Naive thymus-derived CD4-positive, alpha-beta T cell (primary cell): ENCODE measurements around the gene ALPL. TPM values are rescaled to one million over a fixed set of nuclear protein-coding genes. Genes with fewer than 3 reads are reported as not detected.

ENCODE experiments used
- ATAC-seq: fragments of 150-1000 bp; cut with Tn5 transposase; 2 replicates; pipeline ENCODE4 v1.10.0; 2021; ENCODE audit warnings: mild to moderate bottlenecking, moderate library complexity
- CTCF ChIA-PET: fragments of 350-600 bp; sonication (Branson Sonifier 250); formaldehyde crosslinking; loops from one replicate; lab custom pipeline; 2021; ENCODE audit warnings: antibody characterized with exemption; lab: Charles Lee
- POLR2A ChIA-PET: fragments of 350-600 bp; sonication (Branson Sonifier 250); formaldehyde crosslinking; loops from one replicate; lab custom pipeline; 2021; ENCODE audit warnings: antibody characterized with exemption, inconsistent platforms; lab: Charles Lee
- DNase-seq, 9 donors: peaks; one replicate each; pipeline versions ENCODE4 v3.0.0 to v3.0.0-alpha.2; 2020 to 2022; ENCODE audit warnings: mixed read lengths in 1 of 9
- H3K27ac ChIP-seq: one replicate; pipeline ENCODE4 v1.7.0; 2013; ENCODE audit warnings: mild to moderate bottlenecking, low read depth, low read length, moderate library complexity
- H3K27me3 ChIP-seq, 2 donors: one replicate each; pipeline ENCODE4 v1.7.0; 2013; ENCODE audit warnings: low read length in 2 of 2, mild to moderate bottlenecking in 2 of 2, moderate library complexity in 2 of 2; ENCODE audit not compliant: control insufficient read depth in 2 of 2, insufficient read depth in 2 of 2
- H3K36me3 ChIP-seq, 3 experiments: 1 replicate in 2 of 3; 2 replicates in 1 of 3; pipeline ENCODE4 v1.7.0; 2013; ENCODE audit warnings: low read length in 3 of 3, mild to moderate bottlenecking in 3 of 3, moderate library complexity in 1 of 3; ENCODE audit not compliant: insufficient read depth in 3 of 3, control insufficient read depth in 2 of 3
- H3K4me1 ChIP-seq, 2 donors: one replicate each; pipeline ENCODE4 v1.7.0; 2013; ENCODE audit warnings: low read length in 2 of 2, mild to moderate bottlenecking in 2 of 2, moderate library complexity in 1 of 2; ENCODE audit not compliant: control insufficient read depth in 2 of 2, insufficient read depth in 2 of 2
- H3K4me3 ChIP-seq: 2 replicates; pipeline ENCODE4 v1.7.0; 2013; ENCODE audit warnings: mild to moderate bottlenecking, low read length
- H3K9me3 ChIP-seq, 3 experiments: 1 replicate in 2 of 3; 2 replicates in 1 of 3; pipeline ENCODE4 v1.7.0; 2013; ENCODE audit warnings: low read length in 3 of 3; ENCODE audit not compliant: control insufficient read depth in 2 of 3
- H3K27ac Mint-ChIP-seq, 9 donors: one replicate each; pipeline ENCODE4 v1.8.0; 2020 to 2022; ENCODE audit warnings: mixed read lengths in 9 of 9, mild to moderate bottlenecking in 8 of 9, moderate library complexity in 5 of 9, inconsistent platforms in 2 of 9
- H3K27me3 Mint-ChIP-seq, 5 donors: one replicate each; pipeline ENCODE4 v1.8.0; 2021 to 2022; ENCODE audit warnings: mixed read lengths in 5 of 5, mild to moderate bottlenecking in 1 of 5
- H3K36me3 Mint-ChIP-seq, 5 donors: one replicate each; pipeline ENCODE4 v1.8.0; 2020 to 2022; ENCODE audit warnings: mixed read lengths in 5 of 5, mild to moderate bottlenecking in 3 of 5, inconsistent platforms in 1 of 5
- H3K4me1 Mint-ChIP-seq, 7 donors: one replicate each; pipeline ENCODE4 v1.8.0; 2020 to 2022; ENCODE audit warnings: mixed read lengths in 7 of 7, mild to moderate bottlenecking in 3 of 7, inconsistent platforms in 1 of 7
- H3K4me3 Mint-ChIP-seq, 10 donors: one replicate each; pipeline ENCODE4 v1.8.0; 2020 to 2022; ENCODE audit warnings: mild to moderate bottlenecking in 10 of 10, mixed read lengths in 10 of 10, moderate library complexity in 6 of 10, inconsistent platforms in 2 of 10
- H3K9me3 Mint-ChIP-seq, 11 donors: one replicate each; pipeline ENCODE4 v1.8.0; 2020 to 2022; ENCODE audit warnings: mixed read lengths in 11 of 11, mild to moderate bottlenecking in 4 of 11, inconsistent platforms in 1 of 11, moderate library complexity in 1 of 11
- intact Hi-C, 2 donors: fragments of 100-400 bp; cut with micrococcal nuclease; formaldehyde crosslinking; loops; one replicate each; pipeline ENCODE4 v1.15.1; 2023
- polyA plus RNA-seq, 2 donors: library from polyadenylated mRNA; unstranded; fragments of 300-500 nt; fragmentation: Illumina TruSeq; gene quantifications; one replicate each; pipeline ENCODE4 v1.2.3, GENCODE V29; 2021
- total RNA-seq, 6 experiments: library from RNA in 5 of 6; stranded (reverse) in 5 of 6; gene quantifications; 1 replicate in 5 of 6; 2 replicates in 1 of 6; pipeline ENCODE4 v1.2.3 and lab custom pipeline; 2021 to 2026

Gene ALPL
- total and polyA plus RNA-seq, 7 experiments from 2014 or later = not detected

DNA sequence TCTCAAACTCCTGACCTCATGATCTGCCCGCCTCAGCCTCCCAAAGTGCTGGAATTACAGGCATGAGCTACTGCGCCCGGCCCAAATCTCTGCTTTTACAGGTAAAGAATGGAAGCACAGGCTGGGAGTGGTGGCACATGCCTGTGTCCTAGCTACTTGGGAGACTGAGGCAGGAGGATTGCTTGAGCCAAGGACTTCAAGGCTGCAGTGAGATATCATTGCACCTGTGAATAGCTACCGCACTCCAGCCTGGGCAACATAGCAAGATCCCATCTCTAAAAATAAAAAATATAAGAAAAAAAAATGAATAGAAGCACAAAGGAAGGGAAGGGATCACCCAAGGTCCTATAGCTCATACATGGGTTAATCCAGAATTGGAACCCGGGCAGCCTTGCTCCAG is 15.0 kb downstream of the ALPL start:
- CTCF ChIA-PET = no interaction called here
- no peaks in the 10 kb centered on the region for H3K9me3 ChIP-seq
- H3K36me3 ChIP-seq = no peaks in the 10 kb centered on the region
- POLR2A ChIA-PET = no interaction called here
- Mint-ChIP-seq H3K27ac (no peak overlapping the region), H3K27me3 (peaks cover 0 to 7% (median 0%) of the 10 kb centered on the region in 5 donors), H3K4me1 (peaks cover 0 to 3% (median 0%) of the 10 kb centered on the region in 7 donors), H3K36me3 (no peaks in the 10 kb centered on the region), H3K4me3 (no peak overlapping the region), H3K9me3 (no peaks in the 10 kb centered on the region)
- intact Hi-C loops = no loop called here
- H3K27me3 ChIP-seq = no peaks in the 10 kb centered on the region
- no peak overlapping the region for H3K4me3 ChIP-seq
- ATAC-seq (no peak), DNase-seq (no peak)
- H3K4me1 ChIP-seq = no peaks in the 10 kb centered on the region
- H3K27ac ChIP-seq = no peak overlapping the region

- Histone ChIP-seq H3K27me3 (no peaks in the 10 kb centered on the region), H3K27ac (no peak overlapping the region), H3K9me3 (no peaks in the 10 kb centered on the region), H3K36me3 (no peaks in the 10 kb centered on the region), H3K4me3 (no peak overlapping the region), H3K4me1 (no peaks in the 10 kb centered on the region)
- intact Hi-C loops = no loop called here
- peaks cover 0 to 3% (median 0%) of the 10 kb centered on the region in 7 donors for H3K4me1 Mint-ChIP-seq
- H3K36me3 Mint-ChIP-seq = no peaks in the 10 kb centered on the region
- no peaks in the 10 kb centered on the region for H3K9me3 Mint-ChIP-seq
- ChIA-PET CTCF (interaction anchor here (0.5 kb wide), 1 partner anchor 1805 kb away, joined by 3 read pairs; no protein-coding TSS in a partner anchor), POLR2A (no interaction called here)
- peaks cover 0 to 7% (median 0%) of the 10 kb centered on the region in 5 donors for H3K27me3 Mint-ChIP-seq
- ATAC-seq (no peak), DNase-seq (no peak)
- no peak overlapping the region for H3K27ac Mint-ChIP-seq
- no peak overlapping the region for H3K4me3 Mint-ChIP-seq
Observed at GRCh38 chr1:21524686-21525339, 15.6 kb downstream of the ALPL start.

DNA sequence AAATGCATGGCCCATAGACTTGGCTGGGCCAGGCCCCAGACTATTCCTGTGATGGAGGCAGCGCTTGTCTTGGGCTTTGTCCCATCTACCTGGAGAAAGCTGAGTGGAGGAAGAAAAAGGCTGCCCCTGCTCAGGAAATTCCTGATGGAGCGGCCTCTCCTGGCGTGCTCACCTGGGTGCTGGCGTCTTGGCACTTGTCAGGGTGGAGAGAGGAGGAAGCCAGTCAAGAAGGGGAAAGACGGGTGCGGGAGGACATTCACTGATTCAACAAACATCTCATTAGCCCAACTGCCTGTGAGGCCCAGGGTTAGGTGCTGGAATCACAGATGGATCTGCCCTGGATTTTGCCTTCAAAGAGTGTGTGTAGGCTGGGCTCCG is 16.1 kb downstream of the ALPL start:
- intact Hi-C loops = no loop called here
- Mint-ChIP-seq H3K36me3 (no peaks in the 10 kb centered on the region), H3K9me3 (no peaks in the 10 kb centered on the region), H3K27me3 (peaks cover 0 to 8% (median 2%) of the 10 kb centered on the region in 5 donors), H3K27ac (no peak overlapping the region), H3K4me1 (peaks cover 0 to 3% (median 0%) of the 10 kb centered on the region in 7 donors), H3K4me3 (no peak overlapping the region)
- Histone ChIP-seq H3K27ac (no peak overlapping the region), H3K4me3 (no peak overlapping the region), H3K27me3 (no peaks in the 10 kb centered on the region), H3K4me1 (no peaks in the 10 kb centered on the region), H3K9me3 (no peaks in the 10 kb centered on the region), H3K36me3 (no peaks in the 10 kb centered on the region)
- no peak for DNase-seq
- no peak for ATAC-seq
- ChIA-PET CTCF (interaction anchor here (0.5 kb wide), 1 partner anchor 1804 kb away, joined by 3 read pairs; no protein-coding TSS in a partner anchor), POLR2A (no interaction called here)

DNA sequence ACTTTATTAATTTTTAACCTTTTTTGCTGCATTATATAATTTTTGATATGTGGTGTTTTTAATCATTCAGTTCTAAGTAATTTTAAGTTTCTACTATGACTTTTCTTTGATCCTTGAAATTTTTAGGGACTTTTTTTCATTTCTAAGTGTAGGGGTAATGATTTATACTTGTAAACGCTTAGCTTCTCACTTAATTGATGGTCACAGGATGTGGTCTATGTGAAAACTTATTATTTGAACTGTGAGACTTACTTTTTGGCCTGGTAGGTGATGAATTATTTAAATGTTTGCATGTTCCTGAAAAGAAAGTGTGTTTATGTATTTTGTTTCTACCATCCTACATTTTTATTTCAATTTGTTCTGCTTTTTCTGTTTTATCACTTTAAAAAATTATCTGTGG is 17.2 kb downstream of the ALPL start:
- no peaks in the 10 kb centered on the region for H3K36me3 ChIP-seq
- H3K27ac ChIP-seq = no peak overlapping the region
- H3K4me1 ChIP-seq = no peaks in the 10 kb centered on the region
- H3K9me3 Mint-ChIP-seq = no peaks in the 10 kb centered on the region
- H3K4me3 Mint-ChIP-seq = no peak overlapping the region
- POLR2A ChIA-PET = no interaction called here
- H3K27ac Mint-ChIP-seq = no peak overlapping the region
- ATAC-seq (no peak), DNase-seq (no peak)
- peaks cover 0 to 3% (median 0%) of the 10 kb centered on the region in 7 donors for H3K4me1 Mint-ChIP-seq
- H3K27me3 ChIP-seq = no peaks in the 10 kb centered on the region
- intact Hi-C loops = no loop called here
- CTCF ChIA-PET = no interaction called here
- H3K27me3 Mint-ChIP-seq = peaks cover 0 to 16% (median 3%) of the 10 kb centered on the region in 5 donors
- no peaks in the 10 kb centered on the region for H3K9me3 ChIP-seq
- no peak overlapping the region for H3K4me3 ChIP-seq
- H3K36me3 Mint-ChIP-seq = no peaks in the 10 kb centered on the region

DNA sequence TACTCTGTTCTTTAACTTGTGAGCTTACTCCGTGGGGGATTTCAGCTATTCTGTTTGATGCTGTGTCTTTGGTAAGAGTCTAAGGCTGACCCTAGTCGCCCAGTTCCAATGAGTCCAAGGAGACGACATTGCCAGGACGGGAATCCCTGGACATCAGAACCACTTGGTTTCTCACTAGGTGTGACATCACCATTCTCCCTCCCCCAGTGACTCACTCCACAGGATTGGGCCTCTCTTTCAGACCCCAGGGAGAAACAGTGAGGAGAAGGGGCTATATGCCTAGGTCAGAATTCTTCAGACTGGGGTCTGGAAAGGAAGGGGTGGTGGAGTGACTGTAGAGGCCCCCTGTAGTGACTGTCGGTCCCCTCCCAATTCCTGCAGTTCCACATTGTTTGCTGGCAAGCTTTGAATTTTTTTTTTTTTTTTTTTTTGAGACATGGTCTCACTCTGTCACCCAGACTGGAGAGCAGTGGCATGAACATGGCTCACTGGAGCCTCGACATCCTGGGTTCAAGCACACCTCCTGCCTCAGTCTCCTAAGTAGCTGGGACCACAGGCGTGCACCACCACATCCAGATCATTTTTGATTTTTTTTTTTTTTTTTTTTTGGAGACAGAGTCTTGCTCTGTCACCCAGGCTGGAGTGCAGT is 21.3 kb downstream of the ALPL start:
- CTCF ChIA-PET = no interaction called here
- Histone ChIP-seq H3K27me3 (no peaks in the 10 kb centered on the region), H3K4me1 (no peaks in the 10 kb centered on the region), H3K9me3 (no peaks in the 10 kb centered on the region), H3K36me3 (no peaks in the 10 kb centered on the region), H3K27ac (no peak overlapping the region), H3K4me3 (no peak overlapping the region)
- Mint-ChIP-seq H3K36me3 (no peaks in the 10 kb centered on the region), H3K27ac (no peak overlapping the region), H3K27me3 (peaks cover 0 to 26% (median 8%) of the 10 kb centered on the region in 5 donors), H3K9me3 (no peaks in the 10 kb centered on the region), H3K4me3 (no peak overlapping the region), H3K4me1 (peaks cover 0 to 2% (median 0%) of the 10 kb centered on the region in 7 donors)
- no peak for DNase-seq
- POLR2A ChIA-PET = no interaction called here
- no peak for ATAC-seq
- intact Hi-C loops = no loop called here

DNA sequence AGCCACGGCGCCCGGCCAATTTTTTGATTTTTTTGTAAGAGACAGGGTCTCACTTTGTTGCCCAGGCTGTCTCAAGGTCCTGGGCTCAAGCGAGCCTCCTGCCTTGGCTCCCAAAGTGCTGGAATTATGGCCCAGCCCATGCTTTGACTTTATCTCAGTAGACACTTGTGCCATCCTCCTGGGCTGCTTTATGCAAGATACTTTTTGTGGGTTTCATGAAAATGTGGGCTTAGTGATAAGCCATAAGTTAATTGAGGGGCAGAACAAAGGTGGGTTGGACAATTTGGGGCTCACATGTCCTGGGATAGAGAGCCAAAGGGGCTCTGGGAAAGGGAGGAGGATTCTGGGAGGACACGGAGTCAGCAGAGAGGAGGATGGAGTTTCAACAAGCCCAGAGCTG is 22.0 kb downstream of the ALPL start:
- ATAC-seq = no peak
- H3K36me3 Mint-ChIP-seq = no peaks in the 10 kb centered on the region
- Histone ChIP-seq H3K27ac (no peak overlapping the region), H3K4me1 (no peaks in the 10 kb centered on the region), H3K4me3 (no peak overlapping the region), H3K9me3 (no peaks in the 10 kb centered on the region), H3K36me3 (no peaks in the 10 kb centered on the region), H3K27me3 (no peaks in the 10 kb centered on the region)
- CTCF ChIA-PET = no interaction called here
- H3K4me3 Mint-ChIP-seq = no peak overlapping the region
- POLR2A ChIA-PET = no interaction called here
- intact Hi-C loops = no loop called here
- peaks cover 0 to 26% (median 8%) of the 10 kb centered on the region in 5 donors for H3K27me3 Mint-ChIP-seq
- H3K4me1 Mint-ChIP-seq = peaks cover 0 to 2% (median 0%) of the 10 kb centered on the region in 7 donors
- no peak overlapping the region for H3K27ac Mint-ChIP-seq
- DNase-seq = no peak
- no peaks in the 10 kb centered on the region for H3K9me3 Mint-ChIP-seq

DNA sequence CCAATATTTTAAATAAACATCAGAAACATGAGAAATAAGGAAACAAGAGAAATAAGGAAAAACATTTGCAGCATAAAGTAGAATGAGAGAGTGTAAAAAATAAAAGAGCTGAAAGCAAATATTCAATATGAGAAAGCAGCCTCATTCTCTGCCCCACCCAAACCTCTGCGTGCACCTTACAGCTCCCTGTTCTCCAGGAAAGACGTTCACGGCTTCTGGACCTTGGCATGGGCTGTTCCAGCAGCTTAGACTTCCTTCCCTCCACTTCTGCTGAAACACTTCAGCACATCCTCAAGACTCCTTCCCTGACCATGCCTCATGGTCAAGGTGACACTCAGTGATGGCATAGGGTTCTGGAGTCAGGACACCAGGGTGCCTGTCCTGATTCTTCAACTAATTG is 23.3 kb downstream of the ALPL start:
- peaks cover 0 to 26% (median 8%) of the 10 kb centered on the region in 5 donors for H3K27me3 Mint-ChIP-seq
- CTCF ChIA-PET = no interaction called here

More for the DNA sequence above, 23.3 kb downstream of the ALPL start:
- Histone ChIP-seq H3K36me3 (no peaks in the 10 kb centered on the region), H3K4me3 (no peak overlapping the region), H3K9me3 (no peaks in the 10 kb centered on the region), H3K27me3 (no peaks in the 10 kb centered on the region), H3K27ac (no peak overlapping the region), H3K4me1 (no peaks in the 10 kb centered on the region)
- Mint-ChIP-seq H3K9me3 (no peaks in the 10 kb centered on the region), H3K4me1 (peaks cover 0 to 2% (median 0%) of the 10 kb centered on the region in 7 donors), H3K36me3 (no peaks in the 10 kb centered on the region), H3K4me3 (no peak overlapping the region), H3K27ac (peak overlapping the region in 1 of 9 donors; percentile 66)
- ATAC-seq = no peak
- DNase-seq = no peak
- intact Hi-C loops = no loop called here
- POLR2A ChIA-PET = no interaction called here
